ENCODE data around the gene CEP112. TPM values are rescaled to one million over a fixed set of nuclear protein-coding genes. Genes with fewer than 3 reads are reported as not detected.

CEP112 gene
- total and polyA plus RNA-seq, 10 of the 15 experiments (the other 5 are each of a cell fraction or from before 2014, with no cell fraction given) = 0.11 to 3.8 (median 0.32) TPM; not detected in 1

DNA sequence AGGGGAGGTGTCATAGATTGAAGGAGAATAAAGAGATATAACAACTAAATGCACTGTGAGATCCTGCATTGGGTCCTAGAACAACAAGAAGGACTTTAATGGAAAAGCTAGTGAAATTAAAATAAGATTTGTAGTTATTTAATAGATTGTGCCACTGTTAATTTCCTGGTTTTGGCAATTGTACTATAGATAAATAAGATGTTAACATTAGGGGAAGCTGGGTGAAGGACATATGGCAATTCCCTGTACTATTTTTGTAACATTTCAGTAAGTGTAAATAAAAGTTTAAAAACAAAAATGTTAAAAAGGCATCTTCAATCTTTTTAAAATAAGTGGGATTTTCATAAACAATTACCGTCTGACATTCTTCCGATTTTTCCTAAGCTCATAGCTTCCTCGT is 372.1 kb downstream of the CEP112 start:
- H3K36me3 ChIP-seq (ENCODE audit: control insufficient read depth in 2 of 2, insufficient read depth in 2 of 2, low read length in 1 of 2) = no peaks in the 10 kb centered on the region
- H3K4me1 ChIP-seq (ENCODE audit: control insufficient read depth, insufficient read depth, low read length) = no peaks in the 10 kb centered on the region
- H3K9me3 ChIP-seq (replicated peaks; ENCODE audit: control insufficient read depth, insufficient read depth, low read length) = no peaks in the 10 kb centered on the region
- POLR2A ChIA-PET = no interaction called here
- H3K27me3 ChIP-seq (replicated peaks in 1 of 2; ENCODE audit: control insufficient read depth in 2 of 2, insufficient read depth in 2 of 2, low read length in 1 of 2) = no peaks in the 10 kb centered on the region
- RAD21 ChIA-PET (ENCODE audit: unreplicated experiment) = no interaction called here
- H3K4me2 ChIP-seq (ENCODE audit: control insufficient read depth, insufficient read depth) = no peak overlapping the region
- TF ChIP-seq SMARCA5 (IDR thresholded peaks at IDR 0.05) = no peak
- no peak for TF ChIP-seq HDAC6 (IDR thresholded peaks at IDR 0.05; ENCODE audit: unreplicated experiment)
- TF ChIP-seq EP300 (IDR thresholded peaks at IDR 0.05; ENCODE audit: borderline replicate concordance in 1 of 2, control insufficient read depth in 1 of 2, low read depth in 2 of 2, low read length in 2 of 2) = no peak
- TF ChIP-seq, protein P1, sequence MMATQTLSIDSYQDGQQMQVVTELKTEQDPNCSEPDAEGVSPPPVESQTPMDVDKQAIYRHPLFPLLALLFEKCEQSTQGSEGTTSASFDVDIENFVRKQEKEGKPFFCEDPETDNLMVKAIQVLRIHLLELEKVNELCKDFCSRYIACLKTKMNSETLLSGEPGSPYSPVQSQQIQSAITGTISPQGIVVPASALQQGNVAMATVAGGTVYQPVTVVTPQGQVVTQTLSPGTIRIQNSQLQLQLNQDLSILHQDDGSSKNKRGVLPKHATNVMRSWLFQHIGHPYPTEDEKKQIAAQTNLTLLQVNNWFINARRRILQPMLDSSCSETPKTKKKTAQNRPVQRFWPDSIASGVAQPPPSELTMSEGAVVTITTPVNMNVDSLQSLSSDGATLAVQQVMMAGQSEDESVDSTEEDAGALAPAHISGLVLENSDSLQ (IDR thresholded peaks at IDR 0.05) = no peak
- TF ChIP-seq NFYB (IDR thresholded peaks at IDR 0.05; ENCODE audit: insufficient read depth, low read depth, low read length) = no peak
- no peak for TF ChIP-seq IRF4 (IDR thresholded peaks at IDR 0.05; ENCODE audit: low read depth, low read length)
- TF ChIP-seq SIN3A (IDR thresholded peaks at IDR 0.05; ENCODE audit: low read depth, low read length) = no peak
- TF ChIP-seq SKIL (IDR thresholded peaks at IDR 0.05; ENCODE audit: low read depth, poor library complexity, severe bottlenecking) = no peak
- TF ChIP-seq, protein P2, sequence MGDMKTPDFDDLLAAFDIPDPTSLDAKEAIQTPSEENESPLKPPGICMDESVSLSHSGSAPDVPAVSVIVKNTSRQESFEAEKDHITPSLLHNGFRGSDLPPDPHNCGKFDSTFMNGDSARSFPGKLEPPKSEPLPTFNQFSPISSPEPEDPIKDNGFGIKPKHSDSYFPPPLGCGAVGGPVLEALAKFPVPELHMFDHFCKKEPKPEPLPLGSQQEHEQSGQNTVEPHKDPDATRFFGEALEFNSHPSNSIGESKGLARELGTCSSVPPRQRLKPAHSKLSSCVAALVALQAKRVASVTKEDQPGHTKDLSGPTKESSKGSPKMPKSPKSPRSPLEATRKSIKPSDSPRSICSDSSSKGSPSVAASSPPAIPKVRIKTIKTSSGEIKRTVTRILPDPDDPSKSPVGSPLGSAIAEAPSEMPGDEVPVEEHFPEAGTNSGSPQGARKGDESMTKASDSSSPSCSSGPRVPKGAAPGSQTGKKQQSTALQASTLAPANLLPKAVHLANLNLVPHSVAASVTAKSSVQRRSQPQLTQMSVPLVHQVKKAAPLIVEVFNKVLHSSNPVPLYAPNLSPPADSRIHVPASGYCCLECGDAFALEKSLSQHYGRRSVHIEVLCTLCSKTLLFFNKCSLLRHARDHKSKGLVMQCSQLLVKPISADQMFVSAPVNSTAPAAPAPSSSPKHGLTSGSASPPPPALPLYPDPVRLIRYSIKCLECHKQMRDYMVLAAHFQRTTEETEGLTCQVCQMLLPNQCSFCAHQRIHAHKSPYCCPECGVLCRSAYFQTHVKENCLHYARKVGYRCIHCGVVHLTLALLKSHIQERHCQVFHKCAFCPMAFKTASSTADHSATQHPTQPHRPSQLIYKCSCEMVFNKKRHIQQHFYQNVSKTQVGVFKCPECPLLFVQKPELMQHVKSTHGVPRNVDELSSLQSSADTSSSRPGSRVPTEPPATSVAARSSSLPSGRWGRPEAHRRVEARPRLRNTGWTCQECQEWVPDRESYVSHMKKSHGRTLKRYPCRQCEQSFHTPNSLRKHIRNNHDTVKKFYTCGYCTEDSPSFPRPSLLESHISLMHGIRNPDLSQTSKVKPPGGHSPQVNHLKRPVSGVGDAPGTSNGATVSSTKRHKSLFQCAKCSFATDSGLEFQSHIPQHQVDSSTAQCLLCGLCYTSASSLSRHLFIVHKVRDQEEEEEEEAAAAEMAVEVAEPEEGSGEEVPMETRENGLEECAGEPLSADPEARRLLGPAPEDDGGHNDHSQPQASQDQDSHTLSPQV (IDR thresholded peaks at IDR 0.05) = no peak
- no peak for TF ChIP-seq CHD2 (IDR thresholded peaks at IDR 0.05; ENCODE audit: borderline replicate concordance, low read depth, low read length)
- no peak for TF ChIP-seq ZNF384 (IDR thresholded peaks at IDR 0.05; ENCODE audit: borderline replicate concordance, low read depth, low read length)
- TF ChIP-seq, protein P3, sequence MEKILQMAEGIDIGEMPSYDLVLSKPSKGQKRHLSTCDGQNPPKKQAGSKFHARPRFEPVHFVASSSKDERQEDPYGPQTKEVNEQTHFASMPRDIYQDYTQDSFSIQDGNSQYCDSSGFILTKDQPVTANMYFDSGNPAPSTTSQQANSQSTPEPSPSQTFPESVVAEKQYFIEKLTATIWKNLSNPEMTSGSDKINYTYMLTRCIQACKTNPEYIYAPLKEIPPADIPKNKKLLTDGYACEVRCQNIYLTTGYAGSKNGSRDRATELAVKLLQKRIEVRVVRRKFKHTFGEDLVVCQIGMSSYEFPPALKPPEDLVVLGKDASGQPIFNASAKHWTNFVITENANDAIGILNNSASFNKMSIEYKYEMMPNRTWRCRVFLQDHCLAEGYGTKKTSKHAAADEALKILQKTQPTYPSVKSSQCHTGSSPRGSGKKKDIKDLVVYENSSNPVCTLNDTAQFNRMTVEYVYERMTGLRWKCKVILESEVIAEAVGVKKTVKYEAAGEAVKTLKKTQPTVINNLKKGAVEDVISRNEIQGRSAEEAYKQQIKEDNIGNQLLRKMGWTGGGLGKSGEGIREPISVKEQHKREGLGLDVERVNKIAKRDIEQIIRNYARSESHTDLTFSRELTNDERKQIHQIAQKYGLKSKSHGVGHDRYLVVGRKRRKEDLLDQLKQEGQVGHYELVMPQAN (conservative IDR thresholded peaks at IDR 0.05) = no peak
- DNase-seq (ENCODE audit: low read depth, low spot score) (no peak), FAIRE-seq (no peak), ATAC-seq (no peak)
- in situ Hi-C loops (cut with MboI) = no loop called here
- H4K20me1 ChIP-seq (ENCODE audit: control insufficient read depth, insufficient read depth) = no peaks in the 10 kb centered on the region
- H3K79me2 ChIP-seq (ENCODE audit: control insufficient read depth, insufficient read depth, low read length) = no peaks in the 10 kb centered on the region
- CTCF ChIA-PET = interaction anchor here (0.5 kb wide), 1 partner anchor 526 kb away, joined by 3 read pairs; no protein-coding TSS in a partner anchor
- 2% methylated on average over 3 of the region's 3 CpGs for WGBS (ENCODE audit: insufficient coverage, insufficient replicate concordance, low lambda C conversion rate, missing lambda C conversion rate)
- no peak overlapping the region for H3K27ac ChIP-seq (ENCODE audit: control insufficient read depth, insufficient read depth)
- BruUV-seq (replicated peaks) = no TSS peak
- no peak overlapping the region for H3K4me3 ChIP-seq
- no peak overlapping the region for H2AFZ ChIP-seq (ENCODE audit: control insufficient read depth, low read depth, low read length)
- intact Hi-C loops (cut with micrococcal nuclease; ENCODE audit: unreplicated experiment) = no loop called here
- SMC1A ChIA-PET (ENCODE audit: uncharacterized antibody, unreplicated experiment) = no interaction called here
- no peak overlapping the region for H3K9ac ChIP-seq (ENCODE audit: control insufficient read depth, insufficient read depth, low read length)

All from GM12878 (cell line).